ENCODE data around the gene FAM83E. TPM values are rescaled to one million over a fixed set of nuclear protein-coding genes. Genes with fewer than 3 reads are reported as not detected.
A peak's percentile ranks its signal among the peaks of the same experiment; 100 is the strongest.
"Not testable (repeated sequence)": the region's sequence is repeated elsewhere in the genome, so short reads cannot be mapped to it uniquely, and the experiment has no call there.

The FAM83E gene
- total RNA-seq, 1 experiment from 2014 or later = 0.11 TPM

DNA sequence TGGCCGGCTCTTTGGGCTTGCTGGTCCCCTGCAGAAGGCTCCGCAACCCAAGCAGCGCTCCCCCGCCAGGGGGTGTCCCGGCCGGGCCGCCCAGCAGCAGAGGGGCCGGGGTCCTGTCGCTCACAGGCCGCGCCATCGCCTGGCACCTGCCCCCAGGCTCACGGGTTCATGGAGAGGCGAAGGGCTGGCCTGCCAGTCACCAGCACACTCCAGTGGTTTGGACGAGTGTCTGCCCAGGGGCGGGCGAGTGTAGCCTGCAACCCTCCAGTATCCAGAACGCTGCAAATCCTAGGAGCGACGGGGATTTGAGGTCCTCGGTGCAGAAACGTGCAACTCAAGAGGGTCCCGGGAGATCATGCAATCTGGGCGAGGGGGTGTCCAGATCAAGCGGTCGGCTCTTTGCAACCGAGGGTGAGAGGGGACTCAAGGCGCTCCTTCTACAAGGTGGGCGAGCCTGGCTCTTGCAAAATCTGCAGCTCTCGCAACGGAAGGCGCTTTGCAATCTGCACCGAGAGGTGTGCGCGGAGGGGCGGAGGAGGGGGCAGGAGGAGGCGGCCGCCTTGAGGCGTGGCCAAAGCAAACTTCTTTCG, 22.1 kb upstream of the FAM83E start, which contains the start of gene DBP:
Gene DBP (minus strand): TSS at position 521 of the 590 bp plus-strand sequence. CDS start 385 bp downstream, at position 136.
- peaks cover 37% of the 10 kb centered on the region for H3K4me1 ChIP-seq (replicated peaks)

DNA sequence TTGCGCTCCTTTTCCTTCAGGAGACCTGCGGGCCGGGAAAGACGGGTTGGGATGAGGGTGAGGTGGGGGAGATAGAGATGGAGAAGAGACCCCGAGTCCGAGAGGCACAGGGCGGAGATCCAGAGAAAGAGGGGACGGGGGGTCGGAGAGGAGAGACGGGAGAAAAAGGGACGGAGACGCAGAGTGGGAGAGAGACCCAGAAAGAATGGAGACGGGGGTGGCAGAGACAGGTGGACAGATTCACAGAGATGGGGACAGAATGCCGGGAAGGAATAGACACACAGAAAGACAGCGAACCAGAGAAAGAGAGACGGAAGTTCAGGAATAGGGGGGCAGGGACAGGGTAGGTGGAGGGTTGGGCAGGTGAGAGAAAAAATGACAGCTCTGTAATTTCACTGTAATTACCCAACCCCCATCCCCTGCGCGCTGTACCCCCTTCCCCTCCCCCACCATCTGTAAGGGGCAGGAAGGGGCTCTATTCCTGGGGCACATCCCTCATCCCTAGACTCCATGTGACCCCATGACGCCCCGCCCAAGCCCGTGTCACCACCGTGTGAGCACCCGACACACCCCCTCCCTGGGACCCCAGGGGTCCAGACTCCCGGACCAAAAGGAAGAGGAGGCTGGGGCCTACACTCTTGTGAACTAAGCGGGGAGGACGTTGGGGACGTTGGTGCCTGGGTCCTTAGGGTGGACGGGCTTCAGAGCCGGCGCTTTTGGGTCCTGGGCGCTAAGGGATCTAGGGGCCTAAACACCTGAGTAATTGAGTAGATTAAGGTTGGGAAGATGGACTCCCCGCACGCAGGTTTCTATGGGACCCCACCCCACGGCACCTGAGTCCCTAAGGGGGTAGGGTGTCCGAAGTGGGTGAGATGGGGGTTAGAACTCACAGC, 21.3 kb upstream of the FAM83E start:
- no peak overlapping the region for H3K27ac ChIP-seq
- H3K27me3 ChIP-seq (replicated peaks) = peaks cover 5% of the 10 kb centered on the region
- H3K9me3 ChIP-seq (replicated peaks) = no peaks in the 10 kb centered on the region
- H3K4me3 ChIP-seq = peak overlapping the region; percentile 31; the same call in 1 of the 2 replicates
- H3K36me3 ChIP-seq = no peaks in the 10 kb centered on the region
- H3K4me1 ChIP-seq (replicated peaks) = peaks cover 37% of the 10 kb centered on the region
- DNase-seq (ENCODE audit: low read depth in 1 of 2, low spot score in 2 of 2) = no peak

More for the DNA sequence above, 22.1 kb upstream of the FAM83E start, which contains the start of gene DBP:
- no peaks in the 10 kb centered on the region for H3K9me3 ChIP-seq (replicated peaks)
- H3K4me3 ChIP-seq = peak within 1 kb of the TSS; percentile 31
- peaks cover 5% of the 10 kb centered on the region for H3K27me3 ChIP-seq (replicated peaks)
- H3K36me3 ChIP-seq = no peaks in the 10 kb centered on the region
- peak within 1 kb of the TSS; percentile 58 for H3K27ac ChIP-seq
- peak in 1 of 2 experiments; percentile 47 for DNase-seq (ENCODE audit: low read depth in 1 of 2, low spot score in 2 of 2)

- Histone ChIP-seq H3K4me3 (peak overlapping the region; percentile 31), H3K27me3 (replicated peaks) (peaks cover 5% of the 10 kb centered on the region; the same call in 1 of the 2 replicates), H3K36me3 (no peaks in the 10 kb centered on the region), H3K27ac (no peak overlapping the region), H3K9me3 (replicated peaks) (no peaks in the 10 kb centered on the region), H3K4me1 (replicated peaks) (peaks cover 37% of the 10 kb centered on the region)
- peak in 1 of 2 experiments; percentile 46 for DNase-seq (ENCODE audit: low read depth in 1 of 2, low spot score in 2 of 2)
These were observed 20.5 kb upstream of the FAM83E start for GRCh38 chr19:48635263-48635965.

GRCh38 chr19:48634424-48635262, 19.8 kb upstream of the FAM83E start:
- Histone ChIP-seq H3K9me3 (replicated peaks) (no peaks in the 10 kb centered on the region), H3K4me1 (replicated peaks) (peaks cover 37% of the 10 kb centered on the region), H3K27ac (no peak overlapping the region), H3K4me3 (no peak overlapping the region), H3K36me3 (peaks cover 1% of the 10 kb centered on the region; the same call in 1 of the 2 replicates), H3K27me3 (replicated peaks) (peaks cover 5% of the 10 kb centered on the region; the same call in 1 of the 2 replicates)
- DNase-seq (ENCODE audit: low read depth in 1 of 2, low spot score in 2 of 2) = peak; percentile 74 to 92

DNA sequence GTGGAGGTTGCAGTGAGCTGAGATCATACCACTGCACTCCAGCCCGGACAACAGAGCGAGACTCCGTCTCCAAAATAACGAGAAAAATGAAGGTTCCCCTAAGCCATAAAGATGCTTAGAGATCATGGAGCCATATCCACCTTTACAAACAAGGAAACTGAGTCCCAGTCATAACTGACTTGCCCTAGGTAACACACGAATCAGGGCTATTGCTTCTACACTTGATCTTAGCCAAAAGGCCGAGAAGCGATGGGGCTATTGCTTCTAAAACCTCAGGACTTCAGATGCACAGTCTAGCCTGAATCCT, 19.1 kb upstream of the FAM83E start:
- Histone ChIP-seq H3K27me3 (replicated peaks) (peaks cover 5% of the 10 kb centered on the region; the same call in 1 of the 2 replicates), H3K36me3 (peaks cover 7% of the 10 kb centered on the region), H3K4me1 (replicated peaks) (peaks cover 37% of the 10 kb centered on the region), H3K9me3 (replicated peaks) (no peaks in the 10 kb centered on the region), H3K27ac (no peak overlapping the region), H3K4me3 (no peak overlapping the region)
- no peak for DNase-seq (ENCODE audit: low read depth in 1 of 2, low spot score in 2 of 2)

DNA sequence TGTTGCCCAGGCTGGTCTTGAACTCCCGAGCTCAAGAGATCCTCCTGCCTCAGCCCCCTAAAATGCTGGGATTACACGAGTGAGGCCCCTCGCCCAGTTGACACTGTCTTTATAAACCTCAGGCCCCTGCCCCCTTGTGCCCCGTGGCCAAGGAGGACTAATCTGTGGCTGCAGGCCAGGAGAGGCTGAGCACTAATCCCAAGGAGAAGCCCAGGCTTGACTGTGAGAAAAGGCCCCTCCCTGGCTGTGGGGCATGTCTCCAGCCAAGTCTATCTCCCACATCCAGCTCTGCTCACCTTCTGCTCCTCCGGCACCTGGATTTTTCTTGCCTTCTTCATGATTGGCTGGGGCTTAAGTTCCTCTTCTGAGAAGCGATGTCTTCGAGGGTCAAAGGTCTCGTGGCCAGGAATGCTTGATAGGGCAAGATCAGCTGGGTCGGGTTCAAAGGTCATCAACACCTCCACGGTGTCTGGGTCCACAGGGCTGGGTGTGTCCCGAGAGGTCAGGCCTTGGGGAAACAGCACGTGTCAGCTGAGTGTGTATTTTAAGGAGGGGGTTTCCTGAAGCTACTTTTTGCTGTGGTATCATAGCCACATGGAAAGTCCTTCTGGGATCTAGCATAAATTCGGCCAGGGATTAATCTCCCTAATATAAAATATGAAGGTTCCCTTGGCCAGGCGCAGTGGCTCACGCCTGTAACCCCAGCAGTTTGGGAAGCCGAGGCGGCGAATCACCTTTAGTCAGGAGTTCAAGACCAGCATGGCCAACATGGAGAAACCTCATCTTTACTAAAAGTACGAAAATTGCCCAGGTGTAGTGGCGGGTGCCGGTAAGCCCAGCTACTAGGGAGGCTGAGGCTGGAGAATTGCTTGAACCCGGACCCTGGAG, 18.5 kb upstream of the FAM83E start:
- Histone ChIP-seq H3K4me1 (replicated peaks) (peaks cover 37% of the 10 kb centered on the region), H3K9me3 (replicated peaks) (no peaks in the 10 kb centered on the region), H3K27me3 (replicated peaks) (peaks cover 5% of the 10 kb centered on the region; the same call in 1 of the 2 replicates), H3K27ac (no peak overlapping the region), H3K4me3 (no peak overlapping the region), H3K36me3 (peaks cover 7% of the 10 kb centered on the region)
- DNase-seq (ENCODE audit: low read depth in 1 of 2, low spot score in 2 of 2) = no peak

DNA sequence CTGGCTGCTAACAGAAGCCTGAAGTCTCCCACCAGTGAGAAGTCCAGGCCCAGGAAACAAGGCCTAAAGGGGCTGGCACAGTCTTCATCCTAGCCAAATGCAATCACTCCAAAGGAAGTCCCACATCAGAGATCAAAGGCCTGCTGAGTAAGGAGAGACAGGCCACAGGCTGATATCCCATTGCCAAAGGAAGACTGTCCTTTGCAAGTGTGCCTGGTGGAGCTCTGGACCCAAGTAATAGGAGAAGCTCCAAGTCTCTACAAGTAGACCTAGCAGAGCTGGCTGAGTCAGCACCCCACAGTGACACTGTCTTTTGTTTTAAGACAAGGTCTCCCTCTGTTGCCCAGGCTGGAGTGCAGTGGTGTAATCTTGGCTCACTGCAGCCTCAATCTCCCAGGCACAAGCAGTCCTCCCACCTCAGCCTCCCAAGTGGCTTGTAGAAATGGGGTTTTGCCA, 17.8 kb upstream of the FAM83E start:
- H3K27ac ChIP-seq = no peak overlapping the region
- H3K4me3 ChIP-seq = no peak overlapping the region
- no peak for DNase-seq (ENCODE audit: low read depth in 1 of 2, low spot score in 2 of 2)

DNA sequence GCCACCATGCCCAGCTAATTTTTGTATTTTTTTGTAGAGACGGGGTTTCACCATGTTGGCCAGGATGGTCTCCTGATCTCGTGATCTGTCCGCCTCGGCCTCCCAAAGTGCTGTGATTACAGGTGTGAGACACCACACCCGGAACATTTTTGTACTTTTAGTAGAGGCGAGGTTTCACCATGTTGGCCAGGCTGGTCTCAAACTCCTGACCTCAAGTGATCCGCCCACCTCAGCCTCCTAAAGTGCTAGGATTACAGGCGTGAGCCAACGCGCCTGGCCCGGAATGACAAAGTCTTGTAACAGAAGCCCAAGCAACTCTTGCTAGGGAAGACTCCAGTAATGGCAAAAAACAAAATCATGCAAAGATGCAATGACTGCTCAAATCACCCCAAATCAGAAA, 17.4 kb upstream of the FAM83E start:
- H3K4me3 ChIP-seq; H3K36me3 ChIP-seq; DNase-seq (ENCODE audit: low read depth in 1 of 2, low spot score in 2 of 2); H3K27me3 ChIP-seq (replicated peaks); H3K9me3 ChIP-seq (replicated peaks); H3K27ac ChIP-seq: not testable (repeated sequence)
- peaks cover 31% of the 10 kb centered on the region for H3K4me1 ChIP-seq (replicated peaks)

More for the DNA sequence above, 17.8 kb upstream of the FAM83E start:
- Histone ChIP-seq H3K9me3 (replicated peaks) (no peaks in the 10 kb centered on the region), H3K4me1 (replicated peaks) (peaks cover 33% of the 10 kb centered on the region), H3K36me3 (peaks cover 7% of the 10 kb centered on the region), H3K27me3 (replicated peaks) (peaks cover 5% of the 10 kb centered on the region; the same call in 1 of the 2 replicates)

GRCh38 chr19:48631225-48631624, 16.3 kb upstream of the FAM83E start:
- Histone ChIP-seq H3K27me3 (replicated peaks) (peaks cover 5% of the 10 kb centered on the region; the same call in 1 of the 2 replicates), H3K9me3 (replicated peaks) (no peaks in the 10 kb centered on the region), H3K4me1 (replicated peaks) (peaks cover 22% of the 10 kb centered on the region), H3K27ac (no peak overlapping the region), H3K36me3 (peaks cover 15% of the 10 kb centered on the region), H3K4me3 (no peak overlapping the region)
- no peak for DNase-seq (ENCODE audit: low read depth in 1 of 2, low spot score in 2 of 2)

GRCh38 chr19:48630296-48631063, 15.6 kb upstream of the FAM83E start:
- Histone ChIP-seq H3K4me3 (no peak overlapping the region), H3K4me1 (replicated peaks) (peaks cover 17% of the 10 kb centered on the region), H3K27me3 (replicated peaks) (no peaks in the 10 kb centered on the region), H3K36me3 (peaks cover 20% of the 10 kb centered on the region), H3K9me3 (replicated peaks) (no peaks in the 10 kb centered on the region), H3K27ac (no peak overlapping the region)
- DNase-seq (ENCODE audit: low read depth in 1 of 2, low spot score in 2 of 2) = no peak

GRCh38 chr19:48629599-48630295, 14.9 kb upstream of the FAM83E start:
- peak in 1 of 2 experiments; percentile 50 for DNase-seq (ENCODE audit: low read depth in 1 of 2, low spot score in 2 of 2)
- H3K27ac ChIP-seq = no peak overlapping the region

More at GRCh38 chr19:48629599-48630295, 14.9 kb upstream of the FAM83E start:
- peaks cover 20% of the 10 kb centered on the region for H3K36me3 ChIP-seq
- H3K4me1 ChIP-seq (replicated peaks) = peaks cover 10% of the 10 kb centered on the region
- H3K9me3 ChIP-seq (replicated peaks) = no peaks in the 10 kb centered on the region
- H3K27me3 ChIP-seq (replicated peaks) = no peaks in the 10 kb centered on the region
- H3K4me3 ChIP-seq = no peak overlapping the region
